RPMI7951 (cell line): ENCODE results near the gene VPS35L. TPM values are rescaled to one million over a fixed set of nuclear protein-coding genes. Genes with fewer than 3 reads are reported as not detected.

Experiments
- DNase-seq: peaks from one replicate; pipeline ENCODE4 v3.0.0-alpha.2; 2012; ENCODE audit warnings: low read depth
- total RNA-seq: library from RNA; depleted of rRNA; stranded (reverse); fragments of >200 nt; shearing (Covaris generic); gene quantifications from 2 replicates; pipeline ENCODE4 v1.2.3, GENCODE V29; 2014; rRNA removed

Gene VPS35L
- total RNA-seq, 1 experiment from 2014 or later: 29.9 TPM

- DNase-seq: peak; percentile 34
Observed at GRCh38 chr16:19746561-19746960, 191.1 kb downstream of the VPS35L start.

- no peak for DNase-seq
Observed at GRCh38 chr16:19748389-19749168, 193.1 kb downstream of the VPS35L start.

- DNase-seq: no peak
Observed at GRCh38 chr16:19749571-19750080, 194.1 kb downstream of the VPS35L start.

Other genes starting within 250 kb of the VPS35L start
- not detected in 2 replicates for gene TMC5, start 137.8 kb upstream of the VPS35L start, total RNA-seq
- 62.0 and 68.1 TPM in 2 replicates for gene GDE1, start 33.6 kb upstream of the VPS35L start, total RNA-seq
- gene CCP110, start 31.8 kb upstream of the VPS35L start, total RNA-seq: 13.5 and 15.4 TPM in 2 replicates
- 9.6 and 11.3 TPM in 2 replicates for gene KNOP1, start 162.5 kb downstream of the VPS35L start, total RNA-seq
- gene IQCK, start 162.6 kb downstream of the VPS35L start, total RNA-seq: 4.7 and 15.3 TPM in 2 replicates